GM12873 (cell line): ENCODE results near the gene BRI3.

Source experiments
- TF ChIP-seq, protein P1 (sequence below): IDR thresholded peaks from 2 replicates; pipeline ENCODE4 v1.5.1; 2012; ENCODE audit warnings: low read depth, mild to moderate bottlenecking, moderate library complexity, low read length, control low read depth; ENCODE audit not compliant: insufficient read depth; ENCODE audit errors: missing control alignments

The BRI3 gene

DNA sequence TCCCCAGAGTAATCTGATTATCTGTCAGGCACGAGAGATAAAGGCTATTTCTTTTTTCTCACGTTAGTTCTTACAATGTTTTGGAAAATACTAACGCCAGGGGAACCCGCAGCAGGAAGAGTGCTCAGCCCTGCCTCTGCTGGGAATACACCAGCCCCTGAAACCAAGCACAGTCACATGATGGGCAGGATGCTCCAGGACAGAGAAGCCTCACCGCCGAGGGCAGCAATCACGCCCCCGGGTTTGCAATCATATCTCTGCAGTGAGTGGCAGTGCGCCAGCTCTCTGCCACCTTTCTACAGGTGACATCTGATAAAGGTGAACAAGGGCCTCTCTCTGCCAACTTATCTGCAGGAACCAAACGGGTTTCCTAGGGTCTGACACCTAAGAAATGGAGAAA, 39.8 kb downstream of the BRI3 start:
- TF ChIP-seq, protein P1, sequence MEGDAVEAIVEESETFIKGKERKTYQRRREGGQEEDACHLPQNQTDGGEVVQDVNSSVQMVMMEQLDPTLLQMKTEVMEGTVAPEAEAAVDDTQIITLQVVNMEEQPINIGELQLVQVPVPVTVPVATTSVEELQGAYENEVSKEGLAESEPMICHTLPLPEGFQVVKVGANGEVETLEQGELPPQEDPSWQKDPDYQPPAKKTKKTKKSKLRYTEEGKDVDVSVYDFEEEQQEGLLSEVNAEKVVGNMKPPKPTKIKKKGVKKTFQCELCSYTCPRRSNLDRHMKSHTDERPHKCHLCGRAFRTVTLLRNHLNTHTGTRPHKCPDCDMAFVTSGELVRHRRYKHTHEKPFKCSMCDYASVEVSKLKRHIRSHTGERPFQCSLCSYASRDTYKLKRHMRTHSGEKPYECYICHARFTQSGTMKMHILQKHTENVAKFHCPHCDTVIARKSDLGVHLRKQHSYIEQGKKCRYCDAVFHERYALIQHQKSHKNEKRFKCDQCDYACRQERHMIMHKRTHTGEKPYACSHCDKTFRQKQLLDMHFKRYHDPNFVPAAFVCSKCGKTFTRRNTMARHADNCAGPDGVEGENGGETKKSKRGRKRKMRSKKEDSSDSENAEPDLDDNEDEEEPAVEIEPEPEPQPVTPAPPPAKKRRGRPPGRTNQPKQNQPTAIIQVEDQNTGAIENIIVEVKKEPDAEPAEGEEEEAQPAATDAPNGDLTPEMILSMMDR = no peak

DNA sequence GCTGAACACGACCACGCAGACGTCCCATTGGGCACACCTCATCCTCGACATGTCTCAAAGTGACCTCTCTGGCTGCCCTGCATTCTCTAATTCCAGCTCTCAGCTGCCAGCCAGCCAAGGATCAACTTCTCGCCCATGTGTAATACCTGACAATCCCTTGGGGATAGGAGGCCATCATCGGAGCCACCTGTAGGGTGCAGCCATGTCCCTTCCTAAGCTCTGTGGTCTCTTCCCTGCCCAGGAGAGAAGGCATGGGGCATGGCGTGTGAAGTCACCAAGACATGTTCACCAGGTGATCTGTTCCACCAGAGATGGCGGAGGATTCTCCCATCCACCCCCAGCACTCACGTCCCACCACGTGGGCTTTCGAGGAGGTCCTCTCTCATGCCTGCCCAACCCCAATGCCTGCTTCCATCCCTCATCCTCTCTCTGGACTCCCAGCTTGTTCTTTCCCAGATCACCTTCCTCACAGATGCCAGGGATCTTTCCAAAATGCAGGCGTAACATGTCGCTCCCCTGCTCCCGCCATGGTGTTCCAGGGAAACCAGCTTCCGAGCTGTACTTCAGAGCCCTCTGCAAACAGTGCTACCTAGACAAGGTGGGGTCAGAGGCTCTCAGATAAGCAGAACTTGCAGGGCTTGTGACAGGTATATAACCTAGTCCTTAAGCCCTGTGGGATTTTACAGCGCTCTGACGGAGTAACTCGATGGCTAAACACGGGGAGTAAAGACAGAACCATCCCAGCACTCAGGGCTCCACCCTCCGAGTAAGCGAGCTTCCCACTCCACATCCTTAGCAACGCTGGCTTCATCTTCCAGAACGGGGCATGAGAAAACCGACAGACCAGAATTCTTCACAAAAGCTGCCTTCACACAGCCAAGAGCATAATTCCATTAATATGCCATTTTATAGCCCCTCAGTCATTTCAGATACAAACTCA, 41.1 kb downstream of the BRI3 start:
- TF ChIP-seq, protein P1 = no peak

DNA sequence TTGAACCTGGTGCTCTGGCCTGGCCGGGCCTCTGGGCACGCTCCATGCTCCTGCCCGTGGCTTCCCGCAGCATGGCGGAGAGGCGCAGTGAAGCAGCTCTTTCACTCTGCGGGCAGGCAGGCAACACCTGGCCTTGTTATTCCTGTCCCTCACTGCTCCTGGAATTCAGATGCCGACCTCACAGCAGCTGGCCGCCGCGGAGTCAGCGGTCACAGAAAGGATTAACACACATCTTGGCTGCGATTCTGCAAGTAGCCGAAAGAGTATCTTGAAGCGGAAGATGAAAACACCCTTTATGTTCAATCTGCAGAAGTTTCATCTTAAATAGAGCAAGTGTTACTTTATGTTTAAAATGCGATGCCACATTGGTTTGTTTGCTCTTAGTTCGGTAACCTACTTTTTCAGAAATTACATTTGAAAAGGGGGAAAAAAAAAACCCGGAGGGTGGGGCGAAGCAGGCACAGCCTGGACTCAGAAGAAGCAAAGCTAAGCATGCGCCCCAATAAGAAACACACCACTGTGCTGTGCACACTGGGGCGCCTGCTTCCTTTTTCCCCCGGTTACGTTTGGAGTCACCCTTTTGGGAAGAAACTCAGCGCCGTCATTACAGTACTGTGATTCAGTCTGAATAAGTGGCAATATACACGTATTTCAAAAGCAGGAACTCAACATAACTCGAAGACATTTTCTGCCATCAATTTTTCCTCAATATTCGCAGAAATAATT, 42.3 kb downstream of the BRI3 start:
- TF ChIP-seq, protein P1 = no peak

DNA sequence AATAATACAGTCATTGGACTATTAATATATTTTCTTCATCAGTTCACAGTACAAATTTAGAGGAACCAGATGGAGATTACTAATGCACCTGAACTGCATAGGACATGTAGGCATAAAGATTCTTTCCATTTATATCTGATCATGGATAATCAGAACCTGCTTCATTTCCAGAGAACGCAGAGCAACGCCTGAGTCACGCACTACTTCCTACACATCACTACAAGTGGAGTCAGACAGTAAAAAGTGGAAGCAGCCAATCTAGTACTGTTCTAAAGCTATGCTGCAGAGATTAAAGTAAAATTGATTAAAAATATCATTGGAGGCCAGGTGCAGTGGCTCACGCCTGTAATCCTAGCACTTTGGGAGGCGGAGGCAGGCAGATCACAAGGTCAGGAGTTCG, 43.3 kb downstream of the BRI3 start:
- TF ChIP-seq, protein P1 = no peak

DNA sequence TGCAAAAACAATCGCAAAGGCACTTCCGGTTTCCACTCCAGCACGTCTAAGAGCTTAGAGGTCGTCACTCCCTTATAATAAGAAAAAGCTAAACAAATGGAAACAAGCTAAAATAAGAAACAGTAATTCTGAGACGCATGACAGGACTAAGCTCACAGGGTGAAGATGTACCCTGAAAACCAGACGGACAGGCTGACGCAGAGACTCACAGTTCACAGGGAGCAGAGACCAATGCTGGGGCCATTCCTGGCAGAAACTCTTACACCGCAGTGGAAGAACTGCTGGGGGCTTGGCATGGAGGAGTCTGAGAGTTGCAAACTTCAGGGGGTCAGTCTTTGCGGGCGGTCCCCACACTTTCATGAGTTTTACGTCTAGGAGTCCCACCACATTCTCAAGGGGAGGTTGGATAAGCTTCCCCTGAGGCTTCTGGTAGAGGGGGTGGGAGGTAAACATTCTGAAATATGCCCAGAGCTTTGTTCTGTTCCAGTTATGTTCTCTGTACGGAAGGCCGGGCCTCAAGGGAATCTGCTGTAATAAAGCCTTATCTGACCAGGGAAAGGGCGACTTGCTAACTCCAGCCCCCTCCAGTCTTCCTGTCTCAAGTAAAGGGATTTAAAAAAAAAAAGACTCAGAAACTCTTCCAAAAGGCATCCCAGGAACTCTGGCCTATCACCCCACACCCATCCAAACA, 47.8 kb downstream of the BRI3 start:
- TF ChIP-seq, protein P1 = no peak

DNA sequence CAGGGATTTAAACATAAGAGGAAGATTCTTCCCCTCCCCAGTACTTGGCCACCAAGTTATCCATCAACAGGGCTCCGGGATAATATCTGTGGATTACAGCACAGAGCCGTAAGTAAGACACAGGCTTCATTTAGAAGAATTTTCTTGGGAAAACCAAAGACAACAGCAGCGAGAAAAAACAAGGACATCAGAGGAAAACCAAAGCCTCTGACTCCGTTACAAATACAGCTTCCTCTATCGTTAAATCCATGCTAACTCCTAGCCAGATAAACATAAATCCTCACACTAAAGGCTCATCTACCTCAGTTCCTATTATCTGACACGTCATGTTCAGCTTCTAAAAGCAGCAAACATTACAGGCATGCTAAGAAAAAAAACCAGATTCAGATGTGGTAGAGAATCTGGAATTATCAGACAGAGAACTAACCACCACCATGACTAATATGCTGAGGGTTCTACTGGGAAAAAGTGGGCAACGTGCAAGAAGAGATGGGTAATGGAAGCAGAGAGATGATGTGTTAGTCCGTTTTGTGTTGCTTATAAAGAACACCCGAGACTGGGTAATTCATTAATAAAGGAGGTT, 48.4 kb downstream of the BRI3 start:
- TF ChIP-seq, protein P1 = no peak

DNA sequence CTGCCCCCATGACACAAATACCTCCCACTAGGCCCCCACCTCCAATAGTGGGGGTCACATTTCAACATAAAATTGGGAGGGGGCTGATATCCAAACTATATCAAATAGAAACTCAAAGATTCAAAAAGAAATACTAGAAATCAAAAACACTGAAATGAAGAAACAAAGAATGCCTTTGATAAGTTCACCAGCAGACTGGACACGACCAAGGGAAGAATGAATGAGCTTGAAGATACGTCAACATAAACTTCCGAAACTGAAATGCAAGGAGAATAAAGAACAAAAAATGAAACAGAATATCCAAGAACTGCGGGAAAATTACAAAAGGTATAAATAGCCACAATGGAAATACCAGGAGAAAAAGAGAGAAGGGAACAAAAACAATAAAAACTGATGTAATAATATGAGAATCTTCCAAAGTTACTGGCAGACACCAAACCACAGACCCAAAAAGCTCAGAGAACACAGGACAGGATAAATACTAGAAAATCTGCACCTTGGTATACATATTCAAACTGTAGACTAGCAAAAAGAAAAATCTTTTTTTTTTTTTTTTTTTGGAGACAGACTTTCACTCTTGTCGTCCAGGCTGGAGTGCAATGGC, 49.5 kb downstream of the BRI3 start:
- TF ChIP-seq, protein P1 = no peak
